HEK293 (cell line): ENCODE data around the gene HOXA10.

Experiments
- CTCF ChIA-PET: fragments of 350-600 bp; formaldehyde crosslinking; extraction: SDS; loops from one replicate; lab custom pipeline; 2021; ENCODE audit warnings: antibody characterized with exemption; lab: Yijun Ruan, JAX
- POLR2A ChIA-PET: fragments of 300-600 bp; formaldehyde crosslinking; extraction: SDS; loops from one replicate; lab custom pipeline; 2020; ENCODE audit warnings: antibody characterized with exemption, inconsistent platforms; lab: Yijun Ruan, JAX
- H3K27ac ChIP-seq: fragments of 200-500 bp; sonication (Bioruptor generic); 2 replicates; pipeline ENCODE4 v1.5.1; 2014; ENCODE audit warnings: low read depth, low read length, control low read depth, inconsistent platforms; ENCODE audit errors: extremely low read depth
- H3K36me3 ChIP-seq, 2 experiments: fragments of 200-500 bp in 1 of 2; sonication (Bioruptor generic) in 1 of 2; 1 replicate in 1 of 2; 2 replicates in 1 of 2; pipeline ENCODE4 v1.5.1; 2014 to 2017; ENCODE audit warnings: inconsistent platforms in 2 of 2, low read length in 2 of 2; ENCODE audit not compliant: control insufficient read depth in 2 of 2, insufficient read depth in 1 of 2
- H3K4me1 ChIP-seq: fragments of 200-500 bp; sonication (Bioruptor generic); 2 replicates; pipeline ENCODE4 v1.5.1; 2014; ENCODE audit warnings: mild to moderate bottlenecking, low read length, inconsistent platforms; ENCODE audit not compliant: control insufficient read depth, insufficient read depth
- H3K4me3 ChIP-seq: 2 replicates; pipeline ENCODE4 v1.5.1; 2011; ENCODE audit warnings: low read depth, mild to moderate bottlenecking, control low read depth, low read length, moderate library complexity
- H3K9me3 ChIP-seq: fragments of 200-500 bp; sonication (Bioruptor generic); 2 replicates; pipeline ENCODE4 v1.5.1; 2014; ENCODE audit warnings: low read depth, low read length, inconsistent platforms; ENCODE audit not compliant: control insufficient read depth, insufficient read depth
- ATF2 ChIP-seq: fragments of 450-650 bp; formaldehyde crosslinking; IDR thresholded peaks from 2 replicates; pipeline ENCODE4 v1.5.1; 2016; ENCODE audit warnings: missing biosample characterization, missing genetic modification characterization, low read depth
- GLI2 ChIP-seq: fragments of 450-650 bp; formaldehyde crosslinking; IDR thresholded peaks from 2 replicates; pipeline ENCODE4; 2017; ENCODE audit warnings: missing biosample characterization, missing genetic modification characterization, low read depth, borderline replicate concordance
- MZF1 ChIP-seq: fragments of 450-650 bp; formaldehyde crosslinking; IDR thresholded peaks from 2 replicates; pipeline ENCODE4 v1.5.1; 2017; ENCODE audit warnings: missing biosample characterization, missing genetic modification characterization, borderline replicate concordance
- OSR2 ChIP-seq: fragments of 450-650 bp; formaldehyde crosslinking; IDR thresholded peaks from 2 replicates; pipeline ENCODE4 v1.5.1; 2016; ENCODE audit warnings: missing biosample characterization, missing genetic modification characterization
- PRDM6 ChIP-seq: fragments of 450-650 bp; formaldehyde crosslinking; IDR thresholded peaks from 2 replicates; pipeline ENCODE4 v1.5.1; 2017; ENCODE audit warnings: missing biosample characterization, missing genetic modification characterization
- ZBTB11 ChIP-seq: fragments of 450-650 bp; formaldehyde crosslinking; conservative IDR thresholded peaks from 2 replicates; pipeline ENCODE4 v1.5.1; 2016; ENCODE audit warnings: low read depth, missing biosample characterization, missing genetic modification characterization
- ZBTB17 ChIP-seq: fragments of 450-650 bp; formaldehyde crosslinking; IDR thresholded peaks from 2 replicates; pipeline ENCODE4 v1.5.1; 2016; ENCODE audit warnings: missing biosample characterization, missing genetic modification characterization
- ZBTB20 ChIP-seq: fragments of 450-650 bp; formaldehyde crosslinking; IDR thresholded peaks from 2 replicates; pipeline ENCODE4 v1.5.1; 2016; ENCODE audit warnings: missing biosample characterization, missing genetic modification characterization
- ZBTB26 ChIP-seq: fragments of 450-650 bp; formaldehyde crosslinking; optimal IDR thresholded peaks from 2 replicates; pipeline ENCODE3; 2016; ENCODE audit warnings: missing biosample characterization, mild to moderate bottlenecking, missing genetic modification characterization
- ZNF280C ChIP-seq: fragments of 450-650 bp; formaldehyde crosslinking; IDR thresholded peaks from 2 replicates; pipeline ENCODE4 v1.5.1; 2016; ENCODE audit warnings: missing biosample characterization, missing genetic modification characterization
- ZNF280D ChIP-seq: fragments of 450-650 bp; formaldehyde crosslinking; IDR thresholded peaks from 2 replicates; pipeline ENCODE4 v1.5.1; 2016; ENCODE audit warnings: missing biosample characterization, missing genetic modification characterization
- ZNF311 ChIP-seq: fragments of 450-650 bp; formaldehyde crosslinking; IDR thresholded peaks from 2 replicates; pipeline ENCODE4 v1.5.1; 2017; ENCODE audit warnings: missing biosample characterization, missing genetic modification characterization, borderline replicate concordance
- ZNF549 ChIP-seq: fragments of 450-650 bp; IDR thresholded peaks from 2 replicates; pipeline ENCODE4 v1.5.1; 2018; ENCODE audit warnings: missing biosample characterization, missing genetic modification characterization, mild to moderate bottlenecking, inconsistent platforms, moderate library complexity
- ZNF600 ChIP-seq: fragments of 450-650 bp; formaldehyde crosslinking; IDR thresholded peaks from 2 replicates; pipeline ENCODE4 v1.5.1; 2016; ENCODE audit warnings: missing biosample characterization, missing genetic modification characterization
- ZNF747 ChIP-seq: fragments of 450-650 bp; formaldehyde crosslinking; IDR thresholded peaks from 2 replicates; pipeline ENCODE4 v1.5.1; 2016; ENCODE audit warnings: missing biosample characterization, missing genetic modification characterization

HOXA10 gene

GRCh38 chr7:27194686-27195379, 20.7 kb upstream of the HOXA10 start:
- no peak overlapping the region for H3K4me3 ChIP-seq
- POLR2A ChIA-PET, result interaction anchor here (0.6 to 2.6 kb wide), 4 partner anchors 9 to 26 kb away, joined by 3 to 25 read pairs (median 4); partner anchors contain the start of gene HOXA11
- no peaks in the 10 kb centered on the region for H3K9me3 ChIP-seq
- TF ChIP-seq ZBTB17 (tag by site-specific recombination) (no peak), ZNF311 (tag by site-specific recombination) (no peak), ZNF600 (no peak), OSR2 (no peak), ZBTB20 (tag by site-specific recombination) (peak; percentile 16; the same call in 1 of the 2 replicates), GLI2 (tag by site-specific recombination) (no peak), ZNF747 (no peak), ZNF549 (tag by site-specific recombination) (no peak), ZBTB26 (tag by site-specific recombination) (no peak), ZBTB11 (tag by site-specific recombination) (no peak), ATF2 (tag by site-specific recombination) (no peak), MZF1 (tag by site-specific recombination) (no peak), PRDM6 (tag by site-specific recombination) (peak; percentile 46; the same call in 1 of the 2 replicates), ZNF280D (no peak), ZNF280C (tag by site-specific recombination) (no peak)
- peaks cover 12% of the 10 kb centered on the region for H3K4me1 ChIP-seq
- H3K36me3 ChIP-seq, result peaks cover 11 to 23% of the 10 kb centered on the region in 2 experiments; a peak in 2 of 3 replicates
- H3K27ac ChIP-seq, result no peak overlapping the region
- CTCF ChIA-PET, result interaction anchor here (0.6 to 3.1 kb wide), 17 partner anchors 10 to 899 kb away, joined by 3 to 26 read pairs (median 8); partner anchors contain the start of gene HOXA11
